Retinal pigment epithelial cell (primary cell): ENCODE results near the gene RAB18.

ENCODE experiments used
- DNase-seq: peaks from one replicate; pipeline ENCODE4 v3.0.0-alpha.2; 2010; ENCODE audit warnings: low read depth
- H3K4me3 ChIP-seq: 2 replicates; pipeline ENCODE4 v1.5.1; 2011; ENCODE audit warnings: mild to moderate bottlenecking, low read length, control low read depth, moderate library complexity
- TF ChIP-seq, protein P1 (sequence below): conservative IDR thresholded peaks from 2 replicates; pipeline ENCODE4 v1.5.1; 2011; ENCODE audit warnings: low read depth, low read length, control low read depth, inconsistent platforms

RAB18 gene

DNA sequence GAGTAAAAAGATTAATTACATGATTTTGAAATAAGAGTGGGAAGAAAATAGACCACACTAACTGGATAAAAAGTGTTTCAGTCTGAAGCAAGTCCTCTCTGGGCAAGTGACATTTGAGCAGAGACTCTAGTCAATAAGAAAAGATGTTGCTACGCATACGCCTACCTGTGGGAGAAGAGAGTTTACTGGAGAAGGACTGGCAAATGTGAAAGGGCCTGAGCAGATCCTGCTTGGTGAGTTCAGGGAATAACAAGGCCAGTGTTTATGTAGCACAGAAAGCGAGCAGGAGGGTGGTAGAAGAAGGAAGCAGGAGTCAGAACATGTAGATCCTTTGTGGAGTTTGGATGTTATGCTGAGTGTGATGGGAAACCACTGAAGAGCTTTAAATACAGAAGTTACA, 43.4 kb downstream of the RAB18 start:
- no peak for DNase-seq
- H3K4me3 ChIP-seq: no peak overlapping the region
- TF ChIP-seq, protein P1, sequence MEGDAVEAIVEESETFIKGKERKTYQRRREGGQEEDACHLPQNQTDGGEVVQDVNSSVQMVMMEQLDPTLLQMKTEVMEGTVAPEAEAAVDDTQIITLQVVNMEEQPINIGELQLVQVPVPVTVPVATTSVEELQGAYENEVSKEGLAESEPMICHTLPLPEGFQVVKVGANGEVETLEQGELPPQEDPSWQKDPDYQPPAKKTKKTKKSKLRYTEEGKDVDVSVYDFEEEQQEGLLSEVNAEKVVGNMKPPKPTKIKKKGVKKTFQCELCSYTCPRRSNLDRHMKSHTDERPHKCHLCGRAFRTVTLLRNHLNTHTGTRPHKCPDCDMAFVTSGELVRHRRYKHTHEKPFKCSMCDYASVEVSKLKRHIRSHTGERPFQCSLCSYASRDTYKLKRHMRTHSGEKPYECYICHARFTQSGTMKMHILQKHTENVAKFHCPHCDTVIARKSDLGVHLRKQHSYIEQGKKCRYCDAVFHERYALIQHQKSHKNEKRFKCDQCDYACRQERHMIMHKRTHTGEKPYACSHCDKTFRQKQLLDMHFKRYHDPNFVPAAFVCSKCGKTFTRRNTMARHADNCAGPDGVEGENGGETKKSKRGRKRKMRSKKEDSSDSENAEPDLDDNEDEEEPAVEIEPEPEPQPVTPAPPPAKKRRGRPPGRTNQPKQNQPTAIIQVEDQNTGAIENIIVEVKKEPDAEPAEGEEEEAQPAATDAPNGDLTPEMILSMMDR: no peak

DNA sequence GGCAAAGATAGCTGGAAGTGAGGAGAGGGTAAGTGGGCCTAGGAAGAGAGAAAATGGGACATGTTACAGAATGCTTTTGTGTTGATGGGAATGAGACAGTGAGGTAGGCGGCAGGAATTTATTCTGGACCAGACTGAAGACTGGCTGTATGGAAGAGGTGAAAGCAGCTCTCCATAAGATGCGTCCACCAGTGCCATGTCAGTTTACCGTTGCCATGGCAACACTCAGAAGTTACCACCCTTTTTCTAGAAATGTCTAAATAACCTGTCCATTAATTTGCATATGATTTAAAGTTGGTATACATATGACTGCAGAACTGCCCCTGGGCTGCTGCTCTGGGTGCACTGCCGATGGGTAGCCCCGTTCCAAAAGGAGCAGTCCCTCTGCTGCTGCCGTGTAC, 46.7 kb downstream of the RAB18 start:
- no peak for DNase-seq
- no peak overlapping the region for H3K4me3 ChIP-seq
- TF ChIP-seq, protein P1: no peak

DNA sequence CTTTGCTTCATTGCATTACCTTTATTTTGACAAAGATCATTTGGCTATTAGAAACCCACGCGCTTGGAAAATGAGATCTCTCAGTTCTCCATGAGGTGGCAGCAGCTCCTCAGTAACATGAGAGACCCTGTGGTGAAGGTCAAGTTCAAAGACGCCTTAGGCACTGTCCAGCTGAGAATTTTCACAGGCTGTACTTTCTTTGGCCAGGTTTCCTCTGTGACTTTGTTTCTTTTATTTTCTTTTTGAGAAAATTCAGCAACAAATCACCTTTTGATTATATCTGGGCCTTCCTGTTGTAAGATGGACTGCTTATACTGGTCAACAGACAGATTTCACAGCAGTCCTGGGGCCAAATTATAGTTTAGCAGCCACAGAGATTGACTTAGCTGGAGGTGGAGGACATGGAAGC, 54.5 kb downstream of the RAB18 start:
- TF ChIP-seq, protein P1: peak; percentile 72
- DNase-seq: peak; percentile 16
- no peak overlapping the region for H3K4me3 ChIP-seq

DNA sequence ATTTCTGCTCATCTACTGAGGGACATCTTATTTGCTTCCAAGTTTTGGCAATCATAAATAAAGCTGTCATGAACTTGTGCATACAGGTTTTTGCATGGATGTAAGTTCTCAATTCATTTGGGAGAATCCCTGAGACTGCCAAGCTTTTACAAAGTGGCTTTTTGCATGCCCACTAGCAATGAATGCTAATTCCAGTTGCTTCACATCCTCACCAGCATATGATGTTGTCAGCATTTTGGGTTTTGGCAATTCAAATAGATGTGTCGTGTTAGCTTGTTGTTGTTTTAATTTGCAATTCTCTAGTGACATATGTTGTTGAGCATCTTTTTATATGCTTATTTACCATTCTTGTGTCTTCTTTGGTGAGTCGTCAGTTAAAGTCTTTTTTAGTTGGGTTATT, 57.2 kb downstream of the RAB18 start:
- no peak for DNase-seq
- TF ChIP-seq, protein P1: no peak
- H3K4me3 ChIP-seq: no peak overlapping the region

DNA sequence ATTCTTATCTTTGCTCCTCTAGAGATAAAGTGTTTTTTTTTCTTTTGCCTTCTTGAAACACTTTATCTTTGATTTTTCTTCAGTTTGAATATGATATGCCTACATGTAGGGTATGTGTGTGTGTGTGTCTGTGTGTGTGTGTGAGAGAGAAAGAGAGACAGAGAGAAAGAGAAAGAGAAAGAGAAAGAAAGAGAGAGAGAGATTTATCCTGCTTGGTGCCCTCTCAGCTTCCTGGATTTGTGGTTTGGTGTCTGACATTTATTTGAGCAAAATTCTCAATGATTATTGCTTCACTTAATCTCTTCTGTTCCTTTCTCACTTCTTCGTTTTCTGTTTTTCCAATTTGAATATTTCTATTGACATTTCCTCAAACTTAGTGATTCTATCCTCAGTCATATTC, 60.3 kb downstream of the RAB18 start:
- TF ChIP-seq, protein P1: no peak
- no peak overlapping the region for H3K4me3 ChIP-seq
- DNase-seq: no peak

DNA sequence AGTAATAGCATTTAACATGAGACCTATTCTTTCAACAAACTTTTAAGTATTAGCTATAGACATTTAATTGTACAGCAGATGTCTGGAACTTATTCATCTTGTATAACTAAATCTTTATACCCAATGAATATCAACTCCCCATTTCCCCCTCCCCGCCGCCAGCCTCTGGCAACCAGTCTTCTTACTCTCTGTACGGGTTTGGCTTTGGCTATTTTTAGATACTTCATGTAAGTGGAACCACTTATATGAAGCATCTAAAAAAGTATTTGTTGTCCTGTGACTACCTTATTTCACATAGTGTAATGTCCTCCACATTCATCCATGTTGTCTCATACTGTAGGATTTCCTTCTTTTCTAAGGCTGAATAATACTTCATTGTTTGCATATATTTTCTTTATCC, 60.8 kb downstream of the RAB18 start:
- DNase-seq: no peak
- no peak overlapping the region for H3K4me3 ChIP-seq
- TF ChIP-seq, protein P1: no peak

DNA sequence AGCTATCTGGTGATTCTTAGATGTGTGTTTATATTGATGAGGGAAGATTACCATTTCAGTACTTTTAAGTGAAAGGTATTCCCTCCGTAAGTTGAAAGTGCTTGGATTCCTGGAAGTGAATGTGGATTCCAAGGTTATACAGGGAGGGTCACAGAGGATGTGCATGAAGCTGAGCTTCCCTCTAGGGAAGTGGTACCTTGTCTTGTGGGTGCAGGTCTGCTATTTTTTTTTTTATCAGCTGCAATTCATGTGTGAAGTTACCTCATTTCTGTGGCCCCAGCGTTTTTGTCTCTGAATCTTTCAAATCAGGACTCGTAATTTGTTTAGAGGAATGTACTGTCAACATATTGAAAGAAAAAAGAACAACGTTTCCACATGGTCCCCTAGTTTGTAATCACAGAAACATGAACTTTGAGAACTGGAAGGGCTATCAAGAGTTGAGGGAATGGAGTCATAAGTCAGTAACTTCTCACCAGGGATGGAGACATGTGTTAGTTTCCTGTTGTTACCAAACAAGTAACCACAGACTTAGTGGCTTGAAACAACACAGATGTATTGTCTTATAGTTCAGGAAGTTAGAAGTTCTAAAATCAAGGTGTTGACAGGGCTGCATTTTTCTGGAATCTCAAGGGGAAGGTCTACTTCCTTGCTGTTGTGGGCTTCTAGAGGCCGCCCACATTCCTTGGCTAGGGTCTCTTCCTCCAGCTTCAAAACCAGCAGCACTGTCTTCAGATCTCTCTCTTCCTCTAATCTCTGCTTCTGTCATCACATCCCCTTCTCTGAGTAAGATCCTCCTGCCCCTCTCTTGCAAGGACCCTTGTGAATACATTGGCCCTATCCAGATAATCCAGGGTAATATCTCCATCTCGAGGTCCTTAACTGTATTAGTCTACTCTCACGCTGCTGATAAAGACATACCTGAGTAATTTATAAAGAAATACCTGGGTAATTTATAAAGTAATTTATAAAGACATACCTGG, 64.4 kb downstream of the RAB18 start:
- TF ChIP-seq, protein P1: no peak
- no peak for DNase-seq
- no peak overlapping the region for H3K4me3 ChIP-seq
